Mesendoderm (in vitro differentiated cells): ENCODE data around the gene DYRK1A.

Experiments used
- DNase-seq: peaks from one replicate; pipeline ENCODE4 v3.0.0; 2013
- H2AK5ac ChIP-seq: 2 replicates; pipeline ENCODE4 v1.6.1; 2013; ENCODE audit warnings: low read length, inconsistent platforms
- H2BK120ac ChIP-seq: 2 replicates; pipeline ENCODE4 v1.6.1; 2013; ENCODE audit warnings: low read depth, mild to moderate bottlenecking, low read length, moderate library complexity, mixed read lengths
- H2BK15ac ChIP-seq: replicated peaks from 2 replicates; pipeline ENCODE4 v1.6.1; 2013; ENCODE audit warnings: low read depth, mild to moderate bottlenecking, moderate library complexity
- H2BK5ac ChIP-seq: 2 replicates; pipeline ENCODE4 v1.6.1; 2013; ENCODE audit warnings: low read length, inconsistent platforms
- H3K18ac ChIP-seq: 2 replicates; pipeline ENCODE4 v1.6.1; 2013; ENCODE audit warnings: mild to moderate bottlenecking, low read length, mixed read lengths
- H3K23ac ChIP-seq: one replicate; pipeline ENCODE4 v1.6.1; 2013; ENCODE audit warnings: low read length
- H3K27ac ChIP-seq: 2 replicates; pipeline ENCODE4 v1.5.1; 2013; ENCODE audit warnings: low read depth, mild to moderate bottlenecking, inconsistent platforms, low read length, moderate library complexity
- H3K27me3 ChIP-seq: 2 replicates; pipeline ENCODE4 v1.6.1; 2013; ENCODE audit warnings: low read length, control low read depth, mild to moderate bottlenecking, inconsistent platforms; ENCODE audit not compliant: insufficient read depth, poor library complexity
- H3K36me3 ChIP-seq: 2 replicates; pipeline ENCODE4 v1.6.1; 2013; ENCODE audit warnings: low read length, inconsistent platforms; ENCODE audit not compliant: control insufficient read depth, insufficient read depth
- H3K4ac ChIP-seq: one replicate; pipeline ENCODE4 v1.6.1; 2013; ENCODE audit warnings: low read depth, mild to moderate bottlenecking, low read length, moderate library complexity
- H3K4me1 ChIP-seq: 2 replicates; pipeline ENCODE4 v1.6.1; 2013; ENCODE audit warnings: low read depth, low read length, inconsistent platforms; ENCODE audit not compliant: control insufficient read depth
- H3K4me2 ChIP-seq: 2 replicates; pipeline ENCODE4 v1.6.1; 2013; ENCODE audit warnings: low read length
- H3K4me3 ChIP-seq: 2 replicates; pipeline ENCODE4 v1.5.1; 2013; ENCODE audit warnings: mild to moderate bottlenecking, low read length
- H3K56ac ChIP-seq: one replicate; pipeline ENCODE4 v1.6.1; 2013; ENCODE audit warnings: low read length
- H3K79me1 ChIP-seq: 2 replicates; pipeline ENCODE4 v1.6.1; 2013; ENCODE audit warnings: low read length, inconsistent platforms
- H3K79me2 ChIP-seq: 2 replicates; pipeline ENCODE4 v1.6.1; 2013; ENCODE audit warnings: mild to moderate bottlenecking, low read length; ENCODE audit not compliant: control insufficient read depth, insufficient read depth
- H3K9ac ChIP-seq: 2 replicates; pipeline ENCODE4 v1.6.1; 2013; ENCODE audit warnings: low read length, inconsistent platforms
- H4K5ac ChIP-seq: one replicate; pipeline ENCODE4 v1.6.1; 2013; ENCODE audit warnings: low read length
- H4K8ac ChIP-seq: one replicate; pipeline ENCODE4 v1.6.1; 2013; ENCODE audit warnings: low read depth, mild to moderate bottlenecking, control low read depth, low read length, moderate library complexity
- WGBS: extraction: QIAGEN DNeasy Blood & Tissue Kit; methylation state at CpG from one replicate; pipeline ENCODE4 v1.1.7; 2013; ENCODE audit warnings: low lambda C conversion rate, missing lambda C conversion rate; ENCODE audit not compliant: insufficient coverage; ENCODE audit errors: extremely low coverage; 5-methylcytosine and 5-hydroxymethylcytosine counted together

Gene DYRK1A

GRCh38 chr21:37398697-37399096 lies 32.1 kb downstream of the DYRK1A start:
- H3K9ac ChIP-seq, result no peak overlapping the region
- peaks cover 88% of the 10 kb centered on the region for H3K79me2 ChIP-seq
- no peak overlapping the region for H3K4ac ChIP-seq
- no peaks in the 10 kb centered on the region for H3K36me3 ChIP-seq
- H2BK120ac ChIP-seq, result no peak overlapping the region
- no peak overlapping the region for H4K5ac ChIP-seq
- no peak overlapping the region for H3K4me3 ChIP-seq
- H3K79me1 ChIP-seq, result peaks cover 15% of the 10 kb centered on the region
- H3K18ac ChIP-seq, result no peak overlapping the region
- no peak overlapping the region for H3K27ac ChIP-seq
- H3K23ac ChIP-seq, result no peak overlapping the region
- no peak overlapping the region for H4K8ac ChIP-seq
- no peaks in the 10 kb centered on the region for H3K27me3 ChIP-seq
- WGBS, result no CpG with 5 or more reads among the region's 5 CpGs
- no peak overlapping the region for H3K56ac ChIP-seq
- peaks cover 8% of the 10 kb centered on the region for H3K4me1 ChIP-seq
- H2BK5ac ChIP-seq, result no peak overlapping the region
- H3K4me2 ChIP-seq, result no peak overlapping the region
- no peak for DNase-seq
- no peak overlapping the region for H2BK15ac ChIP-seq
- H2AK5ac ChIP-seq, result no peak overlapping the region

- H3K36me3 ChIP-seq, result no peaks in the 10 kb centered on the region
- H3K27ac ChIP-seq, result no peak overlapping the region
- H2BK15ac ChIP-seq, result no peak overlapping the region
- no peak overlapping the region for H3K4me2 ChIP-seq
- no peak for DNase-seq
- no peak overlapping the region for H3K23ac ChIP-seq
- no peak overlapping the region for H4K5ac ChIP-seq
- H3K79me2 ChIP-seq, result peaks cover 91% of the 10 kb centered on the region
- peaks cover 4% of the 10 kb centered on the region for H3K4me1 ChIP-seq
- peaks cover 14% of the 10 kb centered on the region for H3K79me1 ChIP-seq
- H3K18ac ChIP-seq, result no peak overlapping the region
- no peak overlapping the region for H3K4me3 ChIP-seq
- H3K4ac ChIP-seq, result no peak overlapping the region
- no CpG with 5 or more reads among the region's 3 CpGs for WGBS
- H2BK120ac ChIP-seq, result no peak overlapping the region
- H3K56ac ChIP-seq, result no peak overlapping the region
- H2AK5ac ChIP-seq, result no peak overlapping the region
- H3K9ac ChIP-seq, result no peak overlapping the region
- no peaks in the 10 kb centered on the region for H3K27me3 ChIP-seq
- no peak overlapping the region for H2BK5ac ChIP-seq
- no peak overlapping the region for H4K8ac ChIP-seq
These were observed 35.8 kb downstream of the DYRK1A start for GRCh38 chr21:37402251-37402867.

- no peak for DNase-seq
- Histone ChIP-seq H3K4ac (no peak overlapping the region), H3K9ac (no peak overlapping the region), H3K79me1 (peaks cover 10% of the 10 kb centered on the region), H4K8ac (no peak overlapping the region), H2AK5ac (no peak overlapping the region), H3K36me3 (no peaks in the 10 kb centered on the region), H3K23ac (no peak overlapping the region), H2BK120ac (no peak overlapping the region), H2BK15ac (no peak overlapping the region), H3K27ac (no peak overlapping the region), H3K4me2 (no peak overlapping the region), H3K79me2 (peaks cover 84% of the 10 kb centered on the region), H3K4me1 (peaks cover 4% of the 10 kb centered on the region), H3K18ac (no peak overlapping the region), H3K27me3 (no peaks in the 10 kb centered on the region), H3K56ac (no peak overlapping the region), H4K5ac (no peak overlapping the region), H3K4me3 (no peak overlapping the region), H2BK5ac (no peak overlapping the region)
- WGBS, result no CpG with 5 or more reads among the region's 4 CpGs
These were observed 39.1 kb downstream of the DYRK1A start for GRCh38 chr21:37405629-37406028.

- no peaks in the 10 kb centered on the region for H3K36me3 ChIP-seq
- H3K79me1 ChIP-seq, result peaks cover 13% of the 10 kb centered on the region
- H3K27me3 ChIP-seq, result no peaks in the 10 kb centered on the region
- H3K23ac ChIP-seq, result no peak overlapping the region
- H2BK5ac ChIP-seq, result no peak overlapping the region
- no peak overlapping the region for H3K9ac ChIP-seq
- H3K4me1 ChIP-seq, result peaks cover 7% of the 10 kb centered on the region
- H3K18ac ChIP-seq, result no peak overlapping the region
- H3K4me3 ChIP-seq, result no peak overlapping the region
- H3K4ac ChIP-seq, result no peak overlapping the region
- no peak overlapping the region for H4K5ac ChIP-seq
- H3K4me2 ChIP-seq, result no peak overlapping the region
- no peak overlapping the region for H3K27ac ChIP-seq
- no peak overlapping the region for H4K8ac ChIP-seq
- H3K79me2 ChIP-seq, result peaks cover 85% of the 10 kb centered on the region
- no peak overlapping the region for H2BK120ac ChIP-seq
- no peak overlapping the region for H3K56ac ChIP-seq
- DNase-seq, result no peak
- no peak overlapping the region for H2AK5ac ChIP-seq
- WGBS, result no CpG with 5 or more reads among the region's 6 CpGs
- H2BK15ac ChIP-seq, result no peak overlapping the region
These were observed 41.3 kb downstream of the DYRK1A start for GRCh38 chr21:37407719-37408420.

GRCh38 chr21:37408464-37409193 lies 42.1 kb downstream of the DYRK1A start:
- Histone ChIP-seq H3K27me3 (no peaks in the 10 kb centered on the region), H3K4me3 (no peak overlapping the region), H2BK120ac (no peak overlapping the region), H3K27ac (no peak overlapping the region), H3K56ac (no peak overlapping the region), H3K4me1 (peaks cover 7% of the 10 kb centered on the region), H3K4me2 (no peak overlapping the region), H3K9ac (no peak overlapping the region), H2BK15ac (no peak overlapping the region), H3K79me2 (peaks cover 84% of the 10 kb centered on the region), H3K4ac (no peak overlapping the region), H3K18ac (no peak overlapping the region), H4K8ac (no peak overlapping the region), H3K79me1 (peaks cover 13% of the 10 kb centered on the region), H4K5ac (no peak overlapping the region), H3K23ac (no peak overlapping the region), H2AK5ac (no peak overlapping the region), H3K36me3 (no peaks in the 10 kb centered on the region), H2BK5ac (no peak overlapping the region)
- no peak for DNase-seq
- WGBS, result no CpG with 5 or more reads among the region's 2 CpGs
